Tibial artery (tissue), 4 donors: ENCODE results near the gene WDFY1.

Experiments used
- DNase-seq, 2 donors: peaks; one replicate each; pipeline ENCODE4 v3.0.0-alpha.2; 2019
- H3K27ac ChIP-seq, 2 donors: fragments of 200-600 bp; sonication (generic) in 1 of 2; 1 replicate in 1 of 2; 2 replicates in 1 of 2; pipeline ENCODE4 v1.5.1; 2018 to 2019; ENCODE audit warnings: mild to moderate bottlenecking in 1 of 2
- H3K27me3 ChIP-seq, 2 donors: fragments of 200-600 bp; sonication (generic) in 1 of 2; one replicate each; pipeline versions ENCODE4 v1.5.1 to v1.6.0; 2016 to 2019
- H3K36me3 ChIP-seq, 3 donors: fragments of 200-600 bp; sonication (generic) in 2 of 3; one replicate each; pipeline ENCODE4 v1.5.1; 2016 to 2019; ENCODE audit warnings: mild to moderate bottlenecking in 2 of 3
- H3K4me1 ChIP-seq, 4 donors: fragments of 200-600 bp; sonication (generic) in 2 of 4; 1 replicate in 3 of 4; 2 replicates in 1 of 4; pipeline ENCODE4 v1.5.1; 2016 to 2019
- H3K4me3 ChIP-seq, 2 donors: fragments of 200-600 bp; sonication (generic) in 1 of 2; 1 replicate in 1 of 2; 2 replicates in 1 of 2; pipeline ENCODE4 v1.5.1; 2018 to 2019; ENCODE audit warnings: mild to moderate bottlenecking in 2 of 2
- H3K9me3 ChIP-seq, 3 donors: fragments of 200-600 bp; sonication (generic) in 1 of 3; one replicate each; pipeline ENCODE4 v1.5.1; 2016 to 2019
- intact Hi-C: fragments of 100-400 bp; cut with DNase I; formaldehyde crosslinking; loops from one replicate; pipeline ENCODE4 v1.15.0; 2023; ENCODE audit warnings: low total_unique reads
- TF ChIP-seq, protein P1 (sequence below), 2 experiments: fragments of 200-600 bp in 1 of 2; fragments of 450-650 bp in 1 of 2; IDR thresholded peaks; one replicate each; pipeline ENCODE4 v1.5.1; 2017 to 2019; ENCODE audit warnings: antibody characterized with exemption in 2 of 2, mild to moderate bottlenecking in 1 of 2, moderate library complexity in 1 of 2

WDFY1 gene

DNA sequence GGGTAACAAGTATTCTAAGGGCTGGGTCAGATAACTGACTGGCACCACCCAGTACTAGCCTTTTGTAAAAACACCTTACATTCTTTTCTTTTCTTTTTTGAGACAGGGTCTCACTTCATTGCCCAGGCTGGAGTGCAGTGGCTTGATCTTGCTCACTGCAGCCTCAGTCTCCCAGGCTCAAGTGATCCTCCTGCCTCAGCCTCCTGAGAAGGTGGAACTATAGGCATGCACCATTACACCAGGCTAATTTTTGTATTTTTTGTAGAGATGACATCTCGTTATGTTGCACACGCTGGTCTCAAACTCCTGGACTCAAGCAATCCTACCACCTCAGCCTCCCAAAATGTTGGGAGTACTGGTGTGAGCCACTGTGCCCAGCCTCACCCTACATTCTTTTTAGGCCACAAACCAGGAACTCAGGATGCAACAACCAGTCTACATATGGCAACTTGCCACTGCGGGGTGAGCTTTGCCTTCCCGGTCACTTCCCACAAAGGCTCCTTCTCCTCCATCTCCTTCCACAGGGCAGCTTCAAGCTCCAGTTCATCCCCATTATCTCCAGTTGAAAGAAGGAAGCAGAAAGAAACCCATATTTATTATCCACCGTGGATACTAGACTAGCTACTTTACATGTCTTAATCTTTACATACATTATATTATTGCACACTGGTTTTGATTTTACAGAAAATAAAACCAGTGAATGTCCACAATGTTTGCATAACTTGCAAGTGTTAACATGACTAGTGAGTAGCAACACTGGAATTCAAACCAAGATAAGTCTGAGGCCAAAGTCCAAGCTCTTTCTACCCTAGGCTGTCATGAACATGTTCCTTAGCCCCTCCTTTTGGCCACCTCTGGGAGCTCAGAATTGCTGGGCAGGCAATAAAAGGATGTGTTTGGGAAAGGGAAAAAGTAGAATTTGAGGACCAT lies 84.1 kb downstream of the WDFY1 start:
- H3K27ac ChIP-seq = no peak overlapping the region
- TF ChIP-seq, protein P1, sequence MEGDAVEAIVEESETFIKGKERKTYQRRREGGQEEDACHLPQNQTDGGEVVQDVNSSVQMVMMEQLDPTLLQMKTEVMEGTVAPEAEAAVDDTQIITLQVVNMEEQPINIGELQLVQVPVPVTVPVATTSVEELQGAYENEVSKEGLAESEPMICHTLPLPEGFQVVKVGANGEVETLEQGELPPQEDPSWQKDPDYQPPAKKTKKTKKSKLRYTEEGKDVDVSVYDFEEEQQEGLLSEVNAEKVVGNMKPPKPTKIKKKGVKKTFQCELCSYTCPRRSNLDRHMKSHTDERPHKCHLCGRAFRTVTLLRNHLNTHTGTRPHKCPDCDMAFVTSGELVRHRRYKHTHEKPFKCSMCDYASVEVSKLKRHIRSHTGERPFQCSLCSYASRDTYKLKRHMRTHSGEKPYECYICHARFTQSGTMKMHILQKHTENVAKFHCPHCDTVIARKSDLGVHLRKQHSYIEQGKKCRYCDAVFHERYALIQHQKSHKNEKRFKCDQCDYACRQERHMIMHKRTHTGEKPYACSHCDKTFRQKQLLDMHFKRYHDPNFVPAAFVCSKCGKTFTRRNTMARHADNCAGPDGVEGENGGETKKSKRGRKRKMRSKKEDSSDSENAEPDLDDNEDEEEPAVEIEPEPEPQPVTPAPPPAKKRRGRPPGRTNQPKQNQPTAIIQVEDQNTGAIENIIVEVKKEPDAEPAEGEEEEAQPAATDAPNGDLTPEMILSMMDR (IDR thresholded peaks at IDR 0.05) = no peak
- no peaks in the 10 kb centered on the region for H3K4me1 ChIP-seq
- no peaks in the 10 kb centered on the region for H3K27me3 ChIP-seq
- intact Hi-C loops = no loop called here
- DNase-seq = no peak
- H3K9me3 ChIP-seq = no peaks in the 10 kb centered on the region
- H3K36me3 ChIP-seq = no peaks in the 10 kb centered on the region
- no peak overlapping the region for H3K4me3 ChIP-seq

DNA sequence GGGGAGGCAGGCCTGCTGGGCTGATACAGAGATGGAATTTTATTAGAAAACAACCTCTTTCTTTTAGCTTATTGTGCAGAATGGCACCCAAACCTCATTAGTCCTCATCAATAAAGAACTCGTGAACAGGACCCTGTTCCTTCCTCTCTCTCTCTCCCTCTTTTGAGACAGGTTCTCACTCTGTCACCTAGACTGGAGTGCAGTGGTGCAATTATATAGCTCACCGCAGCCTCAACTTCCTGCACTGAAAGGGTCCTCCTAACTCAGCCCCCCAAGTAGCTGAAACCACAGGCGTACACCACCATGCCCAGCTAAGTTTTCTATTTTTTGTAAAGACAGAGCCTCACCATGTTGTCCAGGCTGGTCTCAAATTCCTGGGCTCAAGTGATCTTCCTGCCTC lies 86.1 kb downstream of the WDFY1 start:
- no peak overlapping the region for H3K27ac ChIP-seq
- no peaks in the 10 kb centered on the region for H3K4me1 ChIP-seq
- no peaks in the 10 kb centered on the region for H3K9me3 ChIP-seq
- peaks cover 0 to 11% (median 4%) of the 10 kb centered on the region in 3 donors for H3K36me3 ChIP-seq
- intact Hi-C loops = no loop called here
- TF ChIP-seq, protein P1 (IDR thresholded peaks at IDR 0.05) = no peak
- H3K27me3 ChIP-seq = no peaks in the 10 kb centered on the region
- no peak overlapping the region for H3K4me3 ChIP-seq
- DNase-seq = no peak

DNA sequence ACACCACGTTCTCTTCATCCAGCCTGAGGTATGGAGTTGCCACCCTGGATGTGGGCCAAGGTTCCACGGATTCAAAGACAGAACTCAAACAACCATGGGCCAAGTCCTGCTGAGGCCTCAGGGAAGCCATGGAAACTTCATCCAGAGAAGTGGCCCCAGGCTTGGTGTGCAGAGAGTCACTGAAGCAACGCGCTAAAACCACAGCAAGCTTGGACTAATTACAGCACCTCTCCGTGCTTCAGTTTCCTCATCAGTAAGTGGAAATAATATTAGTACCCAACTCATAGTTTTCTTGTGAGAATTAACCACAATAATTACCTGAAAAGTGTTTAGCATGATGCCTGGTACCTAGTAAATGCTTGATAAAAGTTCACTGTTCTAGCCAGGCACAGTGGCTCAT lies 88.6 kb downstream of the WDFY1 start:
- peaks cover 9 to 26% (median 11%) of the 10 kb centered on the region in 3 donors for H3K36me3 ChIP-seq
- no peak overlapping the region for H3K4me3 ChIP-seq
- H3K9me3 ChIP-seq = no peaks in the 10 kb centered on the region
- H3K4me1 ChIP-seq = no peaks in the 10 kb centered on the region
- intact Hi-C loops = no loop called here
- no peak for DNase-seq
- H3K27ac ChIP-seq = no peak overlapping the region
- H3K27me3 ChIP-seq = no peaks in the 10 kb centered on the region
- TF ChIP-seq, protein P1 (IDR thresholded peaks at IDR 0.05) = no peak

DNA sequence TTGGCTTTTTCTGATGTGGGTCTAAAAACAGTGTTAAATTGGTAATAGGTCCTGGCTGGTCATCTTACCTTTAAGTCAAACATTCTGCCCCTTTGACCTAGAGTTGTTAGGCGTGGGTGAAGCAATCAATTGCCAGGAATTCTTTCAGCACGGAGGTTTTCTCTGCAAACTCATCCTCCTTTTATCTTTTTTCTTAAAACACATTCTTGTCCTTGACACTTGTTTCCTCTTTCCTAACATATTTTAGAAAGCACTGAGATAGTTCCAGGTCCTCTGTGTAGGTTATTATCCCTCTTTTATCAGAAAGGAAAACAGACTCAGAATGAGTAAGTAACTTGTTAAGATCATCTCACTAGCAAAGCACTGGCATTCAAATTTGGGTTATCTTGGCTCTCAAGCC lies 89.1 kb downstream of the WDFY1 start:
- H3K4me1 ChIP-seq = no peaks in the 10 kb centered on the region
- no peaks in the 10 kb centered on the region for H3K9me3 ChIP-seq
- peaks cover 9 to 27% (median 12%) of the 10 kb centered on the region in 3 donors for H3K36me3 ChIP-seq
- no peaks in the 10 kb centered on the region for H3K27me3 ChIP-seq
- no peak for DNase-seq
- TF ChIP-seq, protein P1 (IDR thresholded peaks at IDR 0.05) = no peak
- intact Hi-C loops = no loop called here
- H3K27ac ChIP-seq = no peak overlapping the region
- H3K4me3 ChIP-seq = no peak overlapping the region

DNA sequence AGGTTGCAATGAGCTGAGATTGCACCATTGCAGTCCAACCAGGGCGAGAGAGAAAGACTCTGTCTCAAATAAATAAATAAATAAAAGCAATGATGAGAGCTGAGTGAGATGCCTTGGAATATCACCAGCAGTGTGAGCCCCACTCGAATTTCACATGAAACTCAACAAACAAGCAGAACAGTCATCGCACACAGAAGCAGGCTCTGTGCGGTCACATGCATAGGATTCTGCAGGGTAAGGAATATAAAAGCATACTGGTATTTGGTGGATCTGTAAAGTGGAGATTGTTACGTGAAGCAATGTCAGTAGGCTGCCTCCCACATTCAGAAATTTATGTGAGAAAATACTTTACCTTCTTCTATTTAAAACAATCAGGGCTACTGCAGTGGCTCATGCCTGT lies 89.7 kb downstream of the WDFY1 start:
- no peak overlapping the region for H3K27ac ChIP-seq
- H3K36me3 ChIP-seq = peaks cover 9 to 33% (median 12%) of the 10 kb centered on the region in 3 donors
- TF ChIP-seq, protein P1 (IDR thresholded peaks at IDR 0.05) = no peak
- intact Hi-C loops = no loop called here
- no peaks in the 10 kb centered on the region for H3K4me1 ChIP-seq
- no peak for DNase-seq
- H3K4me3 ChIP-seq = no peak overlapping the region
- H3K9me3 ChIP-seq = no peaks in the 10 kb centered on the region
- no peaks in the 10 kb centered on the region for H3K27me3 ChIP-seq
